ENCODE data around the gene SLC66A2.

- no peak for TF ChIP-seq CTCF (IDR thresholded peaks at IDR 0.05)
- no peak for TF ChIP-seq EP300 (IDR thresholded peaks at IDR 0.05)
- no peak for TF ChIP-seq POLR2A (IDR thresholded peaks at IDR 0.05)
These were observed 40.7 kb downstream of the SLC66A2 start for GRCh38 chr18:79910563-79911343.
